COR-L47 (cell line): Measurements from ENCODE around the gene BIN2.

Experiments used
- DNase-seq: peaks from one replicate; lab custom pipeline; 2025; lab: John Stamatoyannopoulos, UW

Gene BIN2

GRCh38 chr12:51323966-51324895 lies at the start of gene BIN2:
Gene BIN2, minus strand, starts transcription at chr12:51324174. Its CDS starts 72 bp downstream, at chr12:51324102.
- DNase-seq, result no peak

- no peak for DNase-seq
Observed at GRCh38 chr12:51373187-51373586, 49.2 kb upstream of the BIN2 start.

- no peak for DNase-seq
Observed at GRCh38 chr12:51372021-51372420, 48.0 kb upstream of the BIN2 start.

GRCh38 chr12:51371295-51371953 lies 47.5 kb upstream of the BIN2 start:
- DNase-seq, result no peak

GRCh38 chr12:51370667-51371066 lies 46.7 kb upstream of the BIN2 start:
- no peak for DNase-seq

- no peak for DNase-seq
Observed at GRCh38 chr12:51369581-51369980, 45.6 kb upstream of the BIN2 start.

GRCh38 chr12:51368640-51369517 lies 44.9 kb upstream of the BIN2 start:
- no peak for DNase-seq

GRCh38 chr12:51365276-51365675 lies 41.3 kb upstream of the BIN2 start:
- no peak for DNase-seq

GRCh38 chr12:51364001-51364400 lies 40.0 kb upstream of the BIN2 start:
- no peak for DNase-seq

GRCh38 chr12:51362747-51363342 lies 38.9 kb upstream of the BIN2 start:
- DNase-seq, result no peak

GRCh38 chr12:51362307-51362706 lies 38.3 kb upstream of the BIN2 start:
- DNase-seq, result no peak

- DNase-seq, result no peak
Observed at GRCh38 chr12:51361161-51362016, 37.4 kb upstream of the BIN2 start.

- no peak for DNase-seq
Observed at GRCh38 chr12:51360315-51360714, 36.3 kb upstream of the BIN2 start.

GRCh38 chr12:51359851-51360250 lies 35.9 kb upstream of the BIN2 start:
- no peak for DNase-seq

- no peak for DNase-seq
Observed at GRCh38 chr12:51358496-51358895, 34.5 kb upstream of the BIN2 start.

GRCh38 chr12:51357374-51358047 lies 33.5 kb upstream of the BIN2 start:
- no peak for DNase-seq

- DNase-seq, result peak; percentile 34
Observed at GRCh38 chr12:51351913-51352532, 28.0 kb upstream of the BIN2 start.

- DNase-seq, result no peak
Observed at GRCh38 chr12:51349026-51349425, 25.1 kb upstream of the BIN2 start.

GRCh38 chr12:51348116-51348515 lies 24.1 kb upstream of the BIN2 start:
- no peak for DNase-seq

- no peak for DNase-seq
Observed at GRCh38 chr12:51346581-51346980, 22.6 kb upstream of the BIN2 start, which contains the start of gene CELA1. Gene CELA1, minus strand, starts transcription at chr12:51346679. Its CDS starts 41 bp downstream, at chr12:51346638.
